ENCODE data around the gene PHF14. TPM values are rescaled to one million over a fixed set of nuclear protein-coding genes. Genes with fewer than 3 reads are reported as not detected.
"Not testable (repeated sequence)": the region's sequence is repeated elsewhere in the genome, so short reads cannot be mapped to it uniquely, and the experiment has no call there.

The PHF14 gene
- polyA plus RNA-seq, 2 of the 4 experiments (the other 2 are of a cell fraction), result 36.7 to 48.0 TPM

DNA sequence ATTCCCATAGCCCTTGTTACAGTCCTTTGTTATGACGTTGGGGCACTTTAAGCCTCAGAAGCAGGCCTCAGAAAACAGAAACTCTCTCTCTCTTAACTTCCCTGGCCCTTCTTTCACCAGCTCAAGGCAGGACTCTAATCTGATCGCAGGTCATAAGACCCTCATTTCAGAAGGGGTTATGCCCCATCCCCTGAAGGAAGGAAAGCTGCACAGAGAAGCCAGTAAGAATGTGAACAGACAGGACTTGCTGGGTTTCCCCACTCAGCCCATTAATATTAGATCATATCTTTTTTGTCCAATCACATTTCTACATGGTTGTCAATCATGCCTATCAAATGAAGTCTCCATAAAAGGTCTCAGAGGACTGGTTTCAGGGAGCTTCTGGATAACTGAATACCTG, 49.3 kb upstream of the PHF14 start:
- TF ChIP-seq ZNF302 (CRISPR knock-in tag; IDR thresholded peaks at IDR 0.05) (no peak), POLR2AphosphoS2 (conservative IDR thresholded peaks at IDR 0.05; ENCODE audit: low read length) (no peak), CBX2 (IDR thresholded peaks at IDR 0.05; ENCODE audit: borderline replicate concordance, low read depth) (no peak), TFCP2L1 (CRISPR knock-in tag; IDR thresholded peaks at IDR 0.05) (no peak), BHLHE40 (IDR thresholded peaks at IDR 0.05; ENCODE audit: low read depth, low read length) (no peak), RFX5 (IDR thresholded peaks at IDR 0.05) (no peak), FOXS1 (CRISPR knock-in tag; IDR thresholded peaks at IDR 0.05) (no peak)
- TF ChIP-seq, protein P1, sequence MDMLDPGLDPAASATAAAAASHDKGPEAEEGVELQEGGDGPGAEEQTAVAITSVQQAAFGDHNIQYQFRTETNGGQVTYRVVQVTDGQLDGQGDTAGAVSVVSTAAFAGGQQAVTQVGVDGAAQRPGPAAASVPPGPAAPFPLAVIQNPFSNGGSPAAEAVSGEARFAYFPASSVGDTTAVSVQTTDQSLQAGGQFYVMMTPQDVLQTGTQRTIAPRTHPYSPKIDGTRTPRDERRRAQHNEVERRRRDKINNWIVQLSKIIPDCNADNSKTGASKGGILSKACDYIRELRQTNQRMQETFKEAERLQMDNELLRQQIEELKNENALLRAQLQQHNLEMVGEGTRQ (IDR thresholded peaks at IDR 0.05), result no peak
- 38% methylated on average over 2 of the region's 2 CpGs for WGBS (ENCODE audit: missing lambda C conversion rate)
- no peak overlapping the region for H3K4me2 ChIP-seq
- DNase-seq (ENCODE audit: low read depth in 1 of 2, low spot score in 1 of 2), result no peak
- no peaks in the 10 kb centered on the region for H3K9me3 ChIP-seq
- H3K4me3 ChIP-seq, result no peak overlapping the region
- H3K4me1 ChIP-seq, result no peaks in the 10 kb centered on the region
- no peak overlapping the region for H3K27ac ChIP-seq
- no peak for ATAC-seq
- CTCF ChIA-PET, result interaction anchor here (0.6 kb wide), 1 partner anchor 31 kb away, joined by 3 read pairs; no protein-coding TSS in a partner anchor
- no peak for FAIRE-seq
- POLR2A ChIA-PET, result no interaction called here

DNA sequence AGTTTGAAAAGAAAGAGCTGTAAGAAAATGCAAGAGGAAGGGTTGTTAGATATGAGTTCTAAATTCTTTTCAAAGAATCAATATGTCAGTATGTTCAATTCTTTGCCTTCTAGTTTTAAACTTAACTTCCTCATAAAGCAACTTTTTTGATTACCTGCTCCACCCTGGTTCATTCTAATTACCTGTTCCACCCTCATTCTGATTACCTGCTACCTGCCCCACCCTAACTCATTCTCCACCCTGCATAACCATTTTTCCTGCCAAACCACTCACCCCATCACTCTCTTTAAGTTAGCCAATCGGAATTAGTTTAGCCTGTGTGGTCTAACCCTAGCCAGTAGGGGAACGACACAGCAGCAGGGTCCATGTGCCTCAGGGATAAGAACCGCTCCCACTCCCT, 45.5 kb upstream of the PHF14 start:
- H3K4me2 ChIP-seq; H3K4me3 ChIP-seq; FAIRE-seq; DNase-seq (ENCODE audit: low read depth in 1 of 2, low spot score in 1 of 2); H3K27ac ChIP-seq; CTCF ChIA-PET; H3K9me3 ChIP-seq; POLR2A ChIA-PET; H3K4me1 ChIP-seq; ATAC-seq: not testable (repeated sequence)
- WGBS (ENCODE audit: missing lambda C conversion rate), result 93% methylated on average over 3 of the region's 3 CpGs

DNA sequence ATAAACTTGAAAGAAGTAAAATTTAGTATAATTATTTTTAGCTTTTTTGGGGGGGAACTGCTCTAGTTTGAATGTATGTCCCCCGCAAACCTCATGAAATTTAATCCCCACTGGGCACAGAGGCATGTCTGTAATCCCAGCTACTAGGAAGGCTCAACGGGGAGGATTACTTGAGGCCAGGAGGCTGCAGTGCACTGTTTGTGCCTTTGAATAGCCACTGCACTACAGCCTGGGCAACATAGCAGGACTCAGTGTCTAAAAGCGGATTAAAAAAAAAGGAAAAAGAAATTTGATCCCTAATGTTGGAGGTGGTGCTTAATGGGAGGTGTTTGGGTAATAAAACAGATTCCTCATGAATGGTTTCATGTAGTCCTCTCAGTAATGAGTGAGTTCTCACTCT, 43.1 kb upstream of the PHF14 start:
- no peak overlapping the region for H3K4me3 ChIP-seq
- WGBS (ENCODE audit: missing lambda C conversion rate), result 92% methylated on average over 3 of the region's 3 CpGs
- TF ChIP-seq ZNF302 (CRISPR knock-in tag; IDR thresholded peaks at IDR 0.05) (no peak), FOSB (CRISPR knock-in tag; IDR thresholded peaks at IDR 0.05) (no peak), HOXB5 (CRISPR knock-in tag; IDR thresholded peaks at IDR 0.05) (no peak), ZC3H11A (IDR thresholded peaks at IDR 0.05) (no peak), SREBF2 (IDR thresholded peaks at IDR 0.05) (no peak), JUNB (IDR thresholded peaks at IDR 0.05) (no peak), ESRRA (IDR thresholded peaks at IDR 0.05; ENCODE audit: borderline replicate concordance, low read length) (no peak), EHF (CRISPR knock-in tag; IDR thresholded peaks at IDR 0.05) (no peak), FOXS1 (CRISPR knock-in tag; IDR thresholded peaks at IDR 0.05) (no peak), EP300 (IDR thresholded peaks at IDR 0.05) (no peak), HEYL (CRISPR knock-in tag; IDR thresholded peaks at IDR 0.05) (no peak), CHD2 (IDR thresholded peaks at IDR 0.05; ENCODE audit: low read length, partially characterized antibody) (no peak), BHLHE40 (IDR thresholded peaks at IDR 0.05; ENCODE audit: low read depth, low read length) (no peak), MAFK (IDR thresholded peaks at IDR 0.05; ENCODE audit: partially characterized antibody) (no peak), FOSL2 (IDR thresholded peaks at IDR 0.05) (no peak), FOSL2 (CRISPR knock-in tag; IDR thresholded peaks at IDR 0.05) (no peak)
- TF ChIP-seq, protein P2, sequence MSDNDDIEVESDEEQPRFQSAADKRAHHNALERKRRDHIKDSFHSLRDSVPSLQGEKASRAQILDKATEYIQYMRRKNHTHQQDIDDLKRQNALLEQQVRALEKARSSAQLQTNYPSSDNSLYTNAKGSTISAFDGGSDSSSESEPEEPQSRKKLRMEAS (IDR thresholded peaks at IDR 0.05), result no peak
- TF ChIP-seq, protein P3, sequence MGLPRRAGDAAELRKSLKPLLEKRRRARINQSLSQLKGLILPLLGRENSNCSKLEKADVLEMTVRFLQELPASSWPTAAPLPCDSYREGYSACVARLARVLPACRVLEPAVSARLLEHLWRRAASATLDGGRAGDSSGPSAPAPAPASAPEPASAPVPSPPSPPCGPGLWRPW (IDR thresholded peaks at IDR 0.05), result no peak
- DNase-seq (ENCODE audit: low read depth in 1 of 2, low spot score in 1 of 2) (no peak), ATAC-seq (no peak), FAIRE-seq (no peak)
- H3K4me1 ChIP-seq, result no peaks in the 10 kb centered on the region
- no peaks in the 10 kb centered on the region for H3K9me3 ChIP-seq
- H3K27ac ChIP-seq, result no peak overlapping the region
- POLR2A ChIA-PET, result interaction anchor here (0.9 to 1.1 kb wide), 2 partner anchors 10 to 43 kb away, joined by 5 to 6 read pairs; partner anchors contain the start of gene PHF14
- H3K4me2 ChIP-seq, result no peak overlapping the region
- CTCF ChIA-PET, result interaction anchor here (0.7 kb wide), 2 partner anchors 50 to 295 kb away, joined by 3 read pairs; no protein-coding TSS in a partner anchor

Measured in A549 (cell line).